ENCODE measurements around the gene TRIM27.

TRIM27 gene

GRCh38 chr6:28896505-28897368 is 27.0 kb downstream of the TRIM27 start:
- H3K4me3 ChIP-seq (ENCODE audit: low read length): peak overlapping the region; percentile 68; the same call in 1 of the 2 replicates
- no peaks in the 10 kb centered on the region for H3K27me3 ChIP-seq (ENCODE audit: control insufficient read depth, insufficient read depth, low read length)
- no CpG with 5 or more reads among the region's 41 CpGs for WGBS (ENCODE audit: insufficient coverage, insufficient read length)

GRCh38 chr6:28895131-28895812 is 28.5 kb downstream of the TRIM27 start:
- Histone ChIP-seq H3K27ac (ENCODE audit: low read length) (no peak overlapping the region), H3K36me3 (ENCODE audit: control insufficient read depth, insufficient read depth, low read length) (no peaks in the 10 kb centered on the region), H3K4me3 (ENCODE audit: low read length) (peak overlapping the region; percentile 68; the same call in 1 of the 2 replicates), H3K27me3 (ENCODE audit: control insufficient read depth, insufficient read depth, low read length) (no peaks in the 10 kb centered on the region), H3K4me1 (ENCODE audit: control insufficient read depth, insufficient read depth, low read length) (no peaks in the 10 kb centered on the region), H3K9me3 (ENCODE audit: control insufficient read depth, insufficient read depth, low read length) (no peaks in the 10 kb centered on the region)
- WGBS (ENCODE audit: insufficient coverage, insufficient read length): no CpG with 5 or more reads among the region's 27 CpGs
- DNase-seq (ENCODE audit: low read depth, low spot score): peak; percentile 90

More at GRCh38 chr6:28896505-28897368, 27.0 kb downstream of the TRIM27 start:
- no peaks in the 10 kb centered on the region for H3K9me3 ChIP-seq (ENCODE audit: control insufficient read depth, insufficient read depth, low read length)
- DNase-seq (ENCODE audit: low read depth, low spot score): no peak
- no peaks in the 10 kb centered on the region; the same call in 1 of the 2 replicates for H3K36me3 ChIP-seq (ENCODE audit: control insufficient read depth, insufficient read depth, low read length)
- H3K4me1 ChIP-seq (ENCODE audit: control insufficient read depth, insufficient read depth, low read length): no peaks in the 10 kb centered on the region
- H3K27ac ChIP-seq (ENCODE audit: low read length): no peak overlapping the region

- Histone ChIP-seq H3K4me1 (ENCODE audit: control insufficient read depth, insufficient read depth, low read length) (no peaks in the 10 kb centered on the region), H3K4me3 (ENCODE audit: low read length) (no peak overlapping the region), H3K9me3 (ENCODE audit: control insufficient read depth, insufficient read depth, low read length) (no peaks in the 10 kb centered on the region)
These were observed 30.5 kb downstream of the TRIM27 start for GRCh38 chr6:28893172-28893799.

GRCh38 chr6:28892525-28892924 is 31.3 kb downstream of the TRIM27 start:
- WGBS (ENCODE audit: insufficient coverage, insufficient read length): 100% methylated on average over 1 of the region's 4 CpGs
- no peaks in the 10 kb centered on the region for H3K9me3 ChIP-seq (ENCODE audit: control insufficient read depth, insufficient read depth, low read length)
- H3K36me3 ChIP-seq (ENCODE audit: control insufficient read depth, insufficient read depth, low read length): no peaks in the 10 kb centered on the region
- no peaks in the 10 kb centered on the region for H3K4me1 ChIP-seq (ENCODE audit: control insufficient read depth, insufficient read depth, low read length)
- no peak for DNase-seq (ENCODE audit: low read depth, low spot score)
- H3K27ac ChIP-seq (ENCODE audit: low read length): no peak overlapping the region
- H3K27me3 ChIP-seq (ENCODE audit: control insufficient read depth, insufficient read depth, low read length): no peaks in the 10 kb centered on the region
- H3K4me3 ChIP-seq (ENCODE audit: low read length): no peak overlapping the region

More at GRCh38 chr6:28893172-28893799, 30.5 kb downstream of the TRIM27 start:
- no peak overlapping the region for H3K27ac ChIP-seq (ENCODE audit: low read length)
- H3K36me3 ChIP-seq (ENCODE audit: control insufficient read depth, insufficient read depth, low read length): no peaks in the 10 kb centered on the region
- H3K27me3 ChIP-seq (ENCODE audit: control insufficient read depth, insufficient read depth, low read length): no peaks in the 10 kb centered on the region
- no CpG with 5 or more reads among the region's 9 CpGs for WGBS (ENCODE audit: insufficient coverage, insufficient read length)
- DNase-seq (ENCODE audit: low read depth, low spot score): no peak

- no peaks in the 10 kb centered on the region for H3K9me3 ChIP-seq (ENCODE audit: control insufficient read depth, insufficient read depth, low read length)
- H3K36me3 ChIP-seq (ENCODE audit: control insufficient read depth, insufficient read depth, low read length): no peaks in the 10 kb centered on the region
- DNase-seq (ENCODE audit: low read depth, low spot score): no peak
- no peak overlapping the region for H3K4me3 ChIP-seq (ENCODE audit: low read length)
- no peaks in the 10 kb centered on the region for H3K27me3 ChIP-seq (ENCODE audit: control insufficient read depth, insufficient read depth, low read length)
- H3K27ac ChIP-seq (ENCODE audit: low read length): no peak overlapping the region
- WGBS (ENCODE audit: insufficient coverage, insufficient read length): no CpG with 5 or more reads among the region's 4 CpGs
- no peaks in the 10 kb centered on the region for H3K4me1 ChIP-seq (ENCODE audit: control insufficient read depth, insufficient read depth, low read length)
These were observed 35.8 kb downstream of the TRIM27 start for GRCh38 chr6:28887796-28888496.

GRCh38 chr6:28886079-28886439 is 37.7 kb downstream of the TRIM27 start:
- WGBS (ENCODE audit: insufficient coverage, insufficient read length): no CpG with 5 or more reads among the region's 7 CpGs

GRCh38 chr6:28884423-28885131 is 39.2 kb downstream of the TRIM27 start:
- no CpG with 5 or more reads among the region's 18 CpGs for WGBS (ENCODE audit: insufficient coverage, insufficient read length)

More at GRCh38 chr6:28886079-28886439, 37.7 kb downstream of the TRIM27 start:
- no peak overlapping the region for H3K4me3 ChIP-seq (ENCODE audit: low read length)
- H3K27me3 ChIP-seq (ENCODE audit: control insufficient read depth, insufficient read depth, low read length): no peaks in the 10 kb centered on the region
- DNase-seq (ENCODE audit: low read depth, low spot score): no peak
- no peak overlapping the region for H3K27ac ChIP-seq (ENCODE audit: low read length)
- H3K9me3 ChIP-seq (ENCODE audit: control insufficient read depth, insufficient read depth, low read length): no peaks in the 10 kb centered on the region
- no peaks in the 10 kb centered on the region for H3K36me3 ChIP-seq (ENCODE audit: control insufficient read depth, insufficient read depth, low read length)
- H3K4me1 ChIP-seq (ENCODE audit: control insufficient read depth, insufficient read depth, low read length): no peaks in the 10 kb centered on the region

GRCh38 chr6:28880894-28881780 is 42.6 kb downstream of the TRIM27 start:
- H3K27me3 ChIP-seq (ENCODE audit: control insufficient read depth, insufficient read depth, low read length): no peaks in the 10 kb centered on the region
- no peaks in the 10 kb centered on the region for H3K9me3 ChIP-seq (ENCODE audit: control insufficient read depth, insufficient read depth, low read length)
- H3K4me1 ChIP-seq (ENCODE audit: control insufficient read depth, insufficient read depth, low read length): no peaks in the 10 kb centered on the region
- DNase-seq (ENCODE audit: low read depth, low spot score): no peak
- H3K27ac ChIP-seq (ENCODE audit: low read length): no peak overlapping the region
- WGBS (ENCODE audit: insufficient coverage, insufficient read length): no CpG with 5 or more reads among the region's 28 CpGs
- H3K4me3 ChIP-seq (ENCODE audit: low read length): peak overlapping the region; percentile 84; the same call in 1 of the 2 replicates
- no peaks in the 10 kb centered on the region for H3K36me3 ChIP-seq (ENCODE audit: control insufficient read depth, insufficient read depth, low read length)

More at GRCh38 chr6:28884423-28885131, 39.2 kb downstream of the TRIM27 start:
- no peaks in the 10 kb centered on the region for H3K4me1 ChIP-seq (ENCODE audit: control insufficient read depth, insufficient read depth, low read length)
- H3K27me3 ChIP-seq (ENCODE audit: control insufficient read depth, insufficient read depth, low read length): no peaks in the 10 kb centered on the region
- no peaks in the 10 kb centered on the region for H3K36me3 ChIP-seq (ENCODE audit: control insufficient read depth, insufficient read depth, low read length)
- H3K9me3 ChIP-seq (ENCODE audit: control insufficient read depth, insufficient read depth, low read length): no peaks in the 10 kb centered on the region
- DNase-seq (ENCODE audit: low read depth, low spot score): no peak
- H3K27ac ChIP-seq (ENCODE audit: low read length): no peak overlapping the region
- H3K4me3 ChIP-seq (ENCODE audit: low read length): no peak overlapping the region

- Histone ChIP-seq H3K9me3 (ENCODE audit: control insufficient read depth, insufficient read depth, low read length) (no peaks in the 10 kb centered on the region), H3K4me3 (ENCODE audit: low read length) (peak overlapping the region; percentile 84; the same call in 1 of the 2 replicates), H3K36me3 (ENCODE audit: control insufficient read depth, insufficient read depth, low read length) (no peaks in the 10 kb centered on the region), H3K4me1 (ENCODE audit: control insufficient read depth, insufficient read depth, low read length) (no peaks in the 10 kb centered on the region), H3K27ac (ENCODE audit: low read length) (no peak overlapping the region), H3K27me3 (ENCODE audit: control insufficient read depth, insufficient read depth, low read length) (no peaks in the 10 kb centered on the region)
- DNase-seq (ENCODE audit: low read depth, low spot score): no peak
- no CpG with 5 or more reads among the region's 7 CpGs for WGBS (ENCODE audit: insufficient coverage, insufficient read length)
These were observed 43.3 kb downstream of the TRIM27 start for GRCh38 chr6:28880519-28880893.
